PC-3 (cell line): Measurements from ENCODE around the gene GHRH.

Source experiments
- EZH2 ChIP-seq: fragments of 300-600 bp; sonication (generic); IDR thresholded peaks from one replicate; pipeline ENCODE4 v1.6.1; 2017; ENCODE audit warnings: antibody characterized with exemption, mild to moderate bottlenecking, low read length; ENCODE audit not compliant: unreplicated experiment
- EZH2phosphoT487 ChIP-seq: fragments of 300-600 bp; sonication (generic); IDR thresholded peaks from 2 replicates; pipeline ENCODE4 v1.6.1; 2018; ENCODE audit warnings: mild to moderate bottlenecking, antibody characterized with exemption, low read length, borderline replicate concordance
- TF ChIP-seq, protein P1 (sequence below): fragments of 300-600 bp; sonication (generic); conservative IDR thresholded peaks from 2 replicates; pipeline ENCODE4 v1.5.1; 2017; ENCODE audit warnings: antibody characterized with exemption, low read depth, mild to moderate bottlenecking, low read length

DNA sequence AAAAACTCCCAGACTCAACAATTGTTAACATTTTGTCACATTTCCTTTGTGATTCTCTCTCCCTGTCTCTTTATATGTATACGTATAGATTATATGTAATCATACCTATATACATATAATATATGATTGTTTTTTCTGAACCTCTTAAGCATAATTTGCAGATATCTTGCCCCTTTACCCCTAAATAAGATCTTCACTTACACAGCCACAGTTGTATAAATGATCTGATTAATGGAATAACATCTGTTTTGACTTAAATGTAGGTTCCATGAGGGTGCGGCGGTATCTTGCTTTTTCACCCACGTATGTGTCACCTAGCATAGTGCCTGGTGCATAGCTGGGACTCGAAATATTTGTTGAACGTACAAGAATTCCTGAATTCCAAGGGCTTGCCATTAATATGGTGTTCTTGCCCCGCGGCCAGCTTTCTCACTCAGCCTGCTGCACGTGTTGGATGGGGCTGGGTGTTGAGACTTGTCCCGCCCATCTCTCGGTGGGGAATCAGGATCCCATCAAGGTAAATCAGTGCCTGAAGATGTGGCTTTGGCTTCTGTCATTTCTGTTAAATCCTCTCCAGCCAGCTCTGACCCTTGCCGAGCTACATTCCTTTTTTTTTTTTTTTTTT lies 17.5 kb upstream of the GHRH start:
- TF ChIP-seq EZH2 = no peak
- TF ChIP-seq, protein P1, sequence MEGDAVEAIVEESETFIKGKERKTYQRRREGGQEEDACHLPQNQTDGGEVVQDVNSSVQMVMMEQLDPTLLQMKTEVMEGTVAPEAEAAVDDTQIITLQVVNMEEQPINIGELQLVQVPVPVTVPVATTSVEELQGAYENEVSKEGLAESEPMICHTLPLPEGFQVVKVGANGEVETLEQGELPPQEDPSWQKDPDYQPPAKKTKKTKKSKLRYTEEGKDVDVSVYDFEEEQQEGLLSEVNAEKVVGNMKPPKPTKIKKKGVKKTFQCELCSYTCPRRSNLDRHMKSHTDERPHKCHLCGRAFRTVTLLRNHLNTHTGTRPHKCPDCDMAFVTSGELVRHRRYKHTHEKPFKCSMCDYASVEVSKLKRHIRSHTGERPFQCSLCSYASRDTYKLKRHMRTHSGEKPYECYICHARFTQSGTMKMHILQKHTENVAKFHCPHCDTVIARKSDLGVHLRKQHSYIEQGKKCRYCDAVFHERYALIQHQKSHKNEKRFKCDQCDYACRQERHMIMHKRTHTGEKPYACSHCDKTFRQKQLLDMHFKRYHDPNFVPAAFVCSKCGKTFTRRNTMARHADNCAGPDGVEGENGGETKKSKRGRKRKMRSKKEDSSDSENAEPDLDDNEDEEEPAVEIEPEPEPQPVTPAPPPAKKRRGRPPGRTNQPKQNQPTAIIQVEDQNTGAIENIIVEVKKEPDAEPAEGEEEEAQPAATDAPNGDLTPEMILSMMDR = no peak
- no peak for TF ChIP-seq EZH2phosphoT487
